NCI-H446 (cell line): ENCODE measurements around the gene CMTM5.
"Not testable (repeated sequence)": the region's sequence is repeated elsewhere in the genome, so short reads cannot be mapped to it uniquely, and the experiment has no call there.

Source experiments
- DNase-seq, 2 experiments: peaks; one replicate each; lab custom pipeline; 2025; lab: John Stamatoyannopoulos, UW

Gene CMTM5

DNA sequence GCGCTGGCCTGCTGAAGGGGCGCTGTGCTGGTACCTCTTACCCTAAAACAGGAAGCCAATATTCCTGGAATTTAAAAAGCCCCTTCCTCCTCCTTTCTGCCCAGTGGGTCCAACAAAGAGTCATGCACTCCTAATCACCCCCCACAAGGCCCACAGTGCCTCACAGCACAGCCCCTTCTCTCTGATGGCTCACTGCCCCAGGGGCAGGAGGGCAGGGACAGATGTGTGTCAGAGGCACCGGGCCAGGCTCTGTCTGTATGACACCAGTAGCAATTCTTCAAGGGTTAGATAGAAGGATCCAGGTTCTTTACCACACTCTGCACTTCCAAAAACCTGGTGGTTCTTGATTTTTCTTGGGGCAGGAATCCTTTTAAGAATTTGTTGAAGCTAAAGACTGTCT lies 22.3 kb downstream of the CMTM5 start:
- no peak for DNase-seq

DNA sequence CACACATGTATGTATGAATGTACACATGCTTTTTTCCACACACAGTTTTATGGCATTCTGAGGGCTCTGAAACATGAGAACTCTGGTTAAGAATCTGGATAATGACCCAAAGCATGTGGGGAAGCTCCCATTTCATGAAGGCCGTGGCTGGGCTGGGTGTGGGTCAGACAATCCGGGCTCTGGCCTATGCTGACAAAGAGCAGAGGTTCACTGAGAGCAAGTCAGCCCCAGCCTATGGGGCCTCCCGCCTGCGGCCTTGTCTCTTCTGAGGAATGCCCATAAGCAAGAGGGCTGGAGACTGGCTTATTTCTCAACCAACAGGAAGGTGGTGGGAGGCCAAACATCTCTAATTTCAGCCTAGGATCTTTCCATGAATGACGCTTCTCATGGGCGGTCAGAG lies 22.7 kb downstream of the CMTM5 start:
- DNase-seq: no peak

DNA sequence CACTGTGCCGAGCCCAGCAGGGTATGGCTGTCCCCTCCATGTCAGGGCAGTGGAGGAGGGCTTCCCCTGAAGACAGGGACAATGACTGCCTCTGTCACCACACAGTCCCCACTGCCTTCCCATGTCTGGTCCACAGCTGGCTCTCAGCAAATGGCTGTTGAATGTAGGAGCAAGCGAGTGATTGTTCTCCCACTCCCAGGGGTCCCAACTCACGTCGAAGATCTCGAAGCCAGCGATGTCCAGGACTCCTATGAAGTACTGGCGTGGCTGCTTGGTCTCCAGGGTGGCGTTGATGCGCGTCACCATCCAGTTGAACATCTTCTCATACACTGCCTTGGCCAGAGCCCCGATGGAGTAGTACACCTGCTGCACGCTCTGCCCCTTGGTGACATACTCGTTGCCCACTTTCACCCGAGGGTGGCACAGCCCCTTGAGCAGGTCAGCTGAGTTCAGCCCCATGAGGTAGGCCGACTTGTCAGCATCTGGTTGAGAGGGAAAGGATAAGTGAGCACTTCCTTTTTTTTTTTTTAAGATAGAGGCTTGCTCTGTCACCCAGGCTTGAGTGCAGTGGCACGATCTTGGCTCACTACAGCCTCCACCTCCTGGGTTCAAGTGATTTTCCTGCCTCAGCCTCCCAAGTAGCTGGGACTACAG lies 23.8 kb downstream of the CMTM5 start:
- DNase-seq: not testable (repeated sequence)

DNA sequence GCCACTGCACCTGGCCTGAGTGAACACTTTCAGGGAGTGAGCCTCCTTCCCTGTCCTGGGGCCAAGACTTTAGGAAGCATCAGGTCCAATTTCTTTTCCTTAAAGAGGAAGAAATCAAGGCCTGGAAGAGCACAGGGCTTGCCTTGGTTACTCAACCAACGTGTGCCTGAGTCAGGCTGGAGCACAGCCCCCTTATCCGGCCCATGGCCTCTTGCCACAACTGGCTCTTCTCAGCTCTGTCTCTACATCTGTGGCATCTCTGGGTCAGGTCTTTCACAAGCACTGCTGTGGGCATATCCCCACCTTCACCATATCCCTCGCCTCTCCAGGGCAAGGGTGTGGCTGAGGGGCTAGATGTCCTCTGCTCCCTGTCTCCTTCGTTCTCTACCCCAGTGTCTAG lies 24.4 kb downstream of the CMTM5 start:
- no peak for DNase-seq

DNA sequence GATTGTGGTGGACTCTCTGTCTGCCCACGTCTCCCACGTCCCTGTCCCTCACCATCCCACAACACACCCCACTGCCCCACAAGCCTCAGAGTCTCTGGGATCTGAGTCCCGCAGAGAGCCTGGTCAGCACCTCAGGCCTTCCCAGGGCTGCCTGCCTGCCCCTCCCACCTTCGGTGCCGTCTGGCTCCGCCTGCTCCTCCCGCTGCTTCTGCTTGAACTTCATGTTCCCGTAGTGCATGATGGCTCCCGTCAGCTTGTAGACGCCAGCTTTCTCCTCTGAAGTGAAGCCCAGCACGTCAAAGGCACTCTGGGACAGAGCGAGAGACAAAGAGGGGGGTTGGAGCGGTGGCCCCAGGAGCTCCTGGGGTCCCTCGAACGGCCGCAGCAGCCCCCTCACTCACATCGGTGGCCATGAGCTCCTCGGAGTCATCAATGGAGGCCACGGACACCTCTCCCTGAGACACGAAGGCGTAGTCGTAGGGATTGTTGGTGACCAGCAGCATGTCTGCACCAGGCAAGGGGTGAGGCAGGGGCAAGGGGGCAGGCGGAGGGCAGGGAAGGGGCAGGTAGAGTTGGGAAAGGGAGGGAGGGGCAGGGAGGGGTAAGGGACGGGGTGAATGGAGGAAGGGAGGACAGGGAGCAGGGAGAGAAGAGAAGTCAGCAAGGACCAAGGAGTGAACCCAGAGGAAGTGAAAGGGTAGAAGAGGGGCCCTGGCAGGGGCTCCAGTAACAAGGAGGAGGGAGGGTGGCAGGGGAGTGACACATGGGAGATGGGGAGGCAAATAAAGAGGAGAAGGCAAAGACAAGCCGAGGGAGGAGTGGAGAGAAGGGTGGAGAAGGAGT lies 25.7 kb downstream of the CMTM5 start:
- no peak for DNase-seq

DNA sequence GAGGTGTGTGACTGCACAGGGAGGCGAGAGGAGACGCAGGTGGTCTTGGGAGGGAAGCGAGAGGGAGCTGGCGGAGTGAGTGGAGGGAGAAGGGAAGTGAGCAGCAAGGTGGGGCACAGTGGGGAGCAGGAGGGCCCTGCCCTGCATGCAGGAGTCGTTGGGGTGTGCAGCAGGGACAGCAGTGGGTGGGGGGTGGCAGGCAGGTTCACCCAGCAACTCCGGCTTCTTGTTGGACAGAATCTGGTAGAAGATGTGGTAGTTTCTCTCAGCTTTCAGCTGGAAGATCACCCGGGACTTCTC lies 26.2 kb downstream of the CMTM5 start:
- DNase-seq: no peak

DNA sequence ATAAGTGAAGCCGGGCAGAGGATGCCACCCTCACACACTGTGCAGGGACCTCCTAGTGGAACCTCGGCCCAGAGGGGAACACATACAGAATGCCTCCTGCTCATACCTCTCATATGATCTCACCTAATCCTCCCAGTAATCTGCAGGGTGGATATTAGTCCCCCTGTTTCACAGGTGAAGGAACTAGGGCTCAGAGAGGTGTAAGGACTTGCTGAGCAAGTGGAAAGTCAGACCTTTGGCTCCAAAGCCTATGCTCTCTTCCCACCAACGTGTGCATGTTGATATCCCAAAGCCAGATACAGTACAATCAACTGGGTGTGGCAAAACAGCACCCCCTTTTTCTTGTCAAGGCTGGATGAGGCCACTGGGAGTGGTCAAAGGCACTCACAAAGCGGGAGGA lies 27.1 kb downstream of the CMTM5 start:
- no peak for DNase-seq

DNA sequence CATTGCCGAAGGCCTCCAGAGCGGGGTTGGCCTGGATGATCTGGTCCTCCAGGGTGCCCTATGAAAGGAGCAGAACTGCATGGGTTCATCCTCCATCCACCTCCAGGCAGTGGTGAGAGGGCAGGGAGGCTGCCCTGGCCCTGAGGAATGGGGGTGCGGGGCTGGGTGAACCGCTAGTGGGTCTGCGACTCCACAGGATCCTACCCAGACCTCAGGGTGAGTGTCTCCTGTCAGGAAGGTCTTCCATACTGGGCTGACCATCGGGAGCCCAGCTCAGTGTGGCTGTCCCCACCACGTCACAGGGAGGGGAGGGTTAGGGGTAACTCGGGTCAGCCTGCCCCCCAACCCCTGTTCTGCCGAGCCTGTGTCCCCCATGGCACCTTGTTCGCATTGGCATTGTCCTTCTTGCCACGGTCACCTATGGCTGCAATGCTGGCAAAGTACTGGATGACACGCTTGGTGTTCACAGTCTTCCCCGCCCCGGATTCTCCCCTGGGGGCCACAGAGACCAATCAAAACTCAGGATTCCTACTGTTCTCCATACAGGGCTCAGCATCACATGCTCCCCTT lies 27.6 kb downstream of the CMTM5 start:
- no peak for DNase-seq

DNA sequence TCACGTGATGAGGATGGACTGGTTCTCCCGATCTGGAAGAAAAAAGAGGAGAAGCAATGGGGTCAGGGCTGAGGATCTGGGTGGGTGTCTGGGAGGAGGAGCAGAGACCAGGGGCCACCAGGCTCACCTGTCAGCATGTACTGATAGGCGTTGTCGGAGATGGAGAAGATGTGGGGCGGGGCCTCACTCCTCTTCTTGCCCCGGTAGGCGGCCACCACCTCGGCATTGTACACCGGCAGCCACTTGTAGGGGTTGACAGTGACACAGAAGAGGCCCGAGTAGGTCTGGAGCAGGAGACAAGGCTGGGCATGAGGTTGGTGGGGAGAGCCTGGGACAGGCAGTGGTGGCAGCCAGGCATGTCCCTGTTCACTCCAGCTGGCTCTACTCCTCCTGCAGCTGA lies 28.2 kb downstream of the CMTM5 start:
- DNase-seq: no peak

DNA sequence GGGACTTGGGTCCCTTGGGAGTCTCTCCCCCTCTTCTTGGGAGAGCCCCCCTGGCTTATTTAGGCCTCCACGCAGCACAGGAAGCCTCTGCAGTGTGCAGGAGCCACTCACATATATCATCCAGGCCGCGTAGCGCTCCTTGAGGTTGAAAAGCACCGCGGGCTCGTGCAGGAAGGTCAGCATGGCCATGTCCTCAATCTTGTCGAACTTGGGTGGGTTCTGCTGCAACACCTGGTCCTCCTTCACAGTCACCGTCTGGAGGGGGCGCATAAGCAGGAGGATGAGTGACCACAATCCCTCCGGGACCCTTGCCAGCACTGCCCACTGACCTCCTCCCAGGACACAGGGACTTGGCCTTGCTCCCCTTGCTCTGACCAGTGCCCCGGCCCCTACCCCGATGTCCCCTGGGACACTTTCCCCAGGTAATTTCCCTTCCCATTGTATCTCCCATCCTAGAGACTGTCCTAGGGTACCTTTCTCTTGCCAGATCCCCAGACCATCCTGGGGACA lies 28.7 kb downstream of the CMTM5 start:
- DNase-seq: no peak

DNA sequence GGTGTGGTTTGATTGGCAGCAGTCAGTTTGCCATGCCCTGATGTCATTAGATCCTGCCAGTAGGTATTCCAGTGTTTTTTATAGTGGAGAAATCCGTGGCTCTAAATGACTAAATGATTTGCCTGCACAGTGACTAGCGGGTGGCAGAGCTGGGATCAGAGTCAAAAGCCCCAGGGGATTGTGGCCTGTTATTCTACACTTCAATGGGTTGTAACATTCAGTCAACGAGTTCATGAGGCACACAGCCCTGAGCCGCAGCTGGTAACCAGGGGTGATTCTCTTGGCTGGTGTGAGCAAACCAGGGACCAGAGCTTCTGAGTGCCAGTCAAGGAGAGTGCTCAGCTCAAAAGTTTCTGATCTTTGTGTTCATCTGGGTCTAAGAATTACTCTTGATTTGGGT lies 29.4 kb downstream of the CMTM5 start:
- no peak for DNase-seq

DNA sequence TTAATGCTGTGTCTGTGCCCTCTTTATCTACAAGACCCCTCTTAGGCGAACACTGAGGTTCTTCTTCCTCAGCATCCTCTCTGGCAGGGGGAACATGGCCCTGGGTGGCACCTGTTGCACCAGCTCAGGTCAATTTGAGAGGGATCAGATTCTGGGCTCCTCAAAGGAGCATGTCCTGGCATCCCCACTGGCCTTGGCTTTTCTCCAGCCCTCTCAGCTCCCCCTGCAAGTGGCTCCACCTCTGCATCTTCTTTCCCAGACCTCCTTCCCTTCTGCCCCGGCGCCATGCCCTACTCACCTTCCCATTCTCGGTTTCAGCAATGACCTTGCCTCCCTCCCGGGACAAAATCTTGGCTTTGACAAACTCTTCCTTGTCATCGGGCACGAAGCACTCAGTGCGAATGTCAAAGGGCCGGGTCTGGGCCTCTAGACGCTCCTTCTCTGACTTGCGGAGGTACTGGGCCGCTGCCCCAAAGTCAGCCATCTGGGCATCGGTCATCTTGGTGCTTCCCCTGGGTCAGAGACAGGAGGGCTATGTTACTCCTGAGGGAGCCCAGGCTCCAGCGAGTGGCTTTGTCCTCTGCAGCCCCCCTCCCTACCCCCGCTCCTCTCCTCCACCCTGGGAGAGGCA lies 30.0 kb downstream of the CMTM5 start:
- DNase-seq: no peak

DNA sequence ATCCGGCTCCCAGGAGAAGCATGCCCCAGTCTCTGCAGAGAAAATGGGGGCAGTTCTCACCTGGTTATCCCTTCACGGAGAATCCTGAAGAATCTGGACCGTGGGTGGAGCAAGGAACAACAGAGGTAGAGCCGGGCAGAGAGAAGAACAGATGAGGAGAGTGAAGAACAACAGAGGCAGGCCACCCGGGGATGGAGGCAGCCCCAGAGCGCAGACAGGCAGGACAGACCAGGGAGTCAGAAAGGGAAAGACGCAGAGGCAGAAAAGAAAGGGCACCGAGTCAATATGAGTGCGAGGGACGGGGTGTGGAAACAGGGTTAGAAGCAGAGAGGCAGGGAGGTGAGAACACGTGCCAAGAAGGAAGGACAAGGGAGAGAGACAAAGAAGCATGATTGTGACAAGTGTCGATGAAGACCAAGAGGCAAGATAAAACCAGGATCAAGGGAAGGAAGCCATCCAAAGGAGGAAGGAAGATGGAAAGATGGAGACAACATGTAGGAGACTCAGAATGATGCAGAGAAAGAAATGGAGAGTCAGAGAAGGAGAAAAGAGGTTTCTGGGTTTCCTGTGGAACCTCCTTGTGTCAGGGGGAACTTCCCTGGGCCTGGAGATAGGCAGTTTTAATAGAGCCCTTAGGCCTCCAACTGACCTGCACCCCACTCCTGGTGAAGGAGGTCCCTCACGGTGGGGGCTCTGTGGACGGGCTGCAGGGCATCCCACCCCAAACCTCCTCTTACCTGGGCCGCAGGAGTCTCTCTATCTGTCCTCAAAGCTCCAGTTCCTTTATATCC lies 30.9 kb downstream of the CMTM5 start, which contains the start of gene MYH6:
TSS of gene MYH6 (minus strand) at position 758 of the 791 bp plus-strand sequence. CDS start 1,050 bp downstream, outside the sequence.
- no peak for DNase-seq

DNA sequence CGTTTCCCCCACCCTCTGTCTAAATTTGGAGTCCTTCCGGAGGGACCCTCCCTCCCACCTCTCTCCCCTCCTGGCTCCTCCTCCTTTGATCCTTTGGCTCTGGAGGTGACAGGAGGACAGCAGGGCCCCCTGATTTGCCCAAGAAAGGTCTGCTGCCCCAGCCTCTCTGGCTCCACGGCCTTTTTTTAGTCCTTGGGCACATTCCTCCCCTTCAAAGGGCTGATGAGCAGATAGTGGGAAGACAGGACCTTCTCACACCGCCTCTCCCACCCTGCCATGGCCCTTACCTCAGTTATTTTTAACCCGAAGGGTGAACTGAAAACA lies 31.4 kb downstream of the CMTM5 start:
- no peak for DNase-seq

DNA sequence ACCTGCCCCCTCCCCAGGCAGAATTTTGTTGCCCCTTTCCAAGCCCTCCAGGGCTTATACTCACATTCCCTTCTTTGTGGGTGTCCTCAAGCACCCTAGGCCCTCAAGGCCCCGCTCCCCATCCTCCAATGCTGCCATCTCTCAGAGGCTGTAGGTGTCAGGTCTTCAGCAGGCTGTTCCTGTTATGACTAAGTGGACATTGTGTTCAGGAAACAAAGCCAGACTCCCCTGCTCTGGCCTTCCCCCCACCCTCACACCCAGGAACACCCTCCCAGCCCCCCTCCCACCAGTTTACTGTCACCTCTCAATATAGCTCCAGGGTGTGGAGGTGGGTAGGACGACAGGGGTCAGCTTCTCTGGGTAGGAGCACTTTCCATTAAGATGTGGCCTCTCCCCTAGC lies 32.6 kb downstream of the CMTM5 start:
- no peak for DNase-seq

DNA sequence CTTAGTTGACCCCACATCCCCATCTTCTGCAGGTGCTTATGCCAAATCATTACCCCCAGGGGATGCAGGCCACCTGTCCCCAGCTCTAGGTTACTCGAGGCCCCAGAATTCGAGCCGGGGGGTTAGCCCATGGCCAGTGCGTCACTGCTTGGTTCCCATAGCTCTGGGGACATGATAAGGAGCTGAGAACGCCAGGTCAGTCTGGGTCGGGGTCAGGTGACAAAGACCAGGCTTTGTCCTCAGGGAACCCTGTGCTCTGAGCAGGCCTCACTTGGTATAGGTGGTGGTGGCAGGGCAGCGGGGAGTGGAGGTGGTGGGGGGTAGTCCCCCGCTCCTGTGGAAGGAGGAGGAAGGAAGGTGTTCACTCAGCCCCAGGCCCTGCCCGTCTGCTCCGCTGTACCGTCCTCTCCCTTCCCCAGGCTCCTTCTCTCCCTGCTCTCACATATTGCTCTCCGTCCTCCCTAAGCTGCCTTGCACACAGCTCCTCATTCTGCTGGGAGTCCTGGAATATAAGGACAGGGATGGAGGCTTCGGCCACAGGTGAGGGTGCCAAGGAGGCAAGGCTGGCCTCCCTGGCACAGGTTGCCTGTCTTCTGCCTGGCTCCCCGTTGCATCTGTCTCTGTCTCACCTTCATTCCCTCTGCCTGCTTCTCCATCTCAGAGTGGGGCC lies 33.3 kb downstream of the CMTM5 start:
- DNase-seq: no peak

DNA sequence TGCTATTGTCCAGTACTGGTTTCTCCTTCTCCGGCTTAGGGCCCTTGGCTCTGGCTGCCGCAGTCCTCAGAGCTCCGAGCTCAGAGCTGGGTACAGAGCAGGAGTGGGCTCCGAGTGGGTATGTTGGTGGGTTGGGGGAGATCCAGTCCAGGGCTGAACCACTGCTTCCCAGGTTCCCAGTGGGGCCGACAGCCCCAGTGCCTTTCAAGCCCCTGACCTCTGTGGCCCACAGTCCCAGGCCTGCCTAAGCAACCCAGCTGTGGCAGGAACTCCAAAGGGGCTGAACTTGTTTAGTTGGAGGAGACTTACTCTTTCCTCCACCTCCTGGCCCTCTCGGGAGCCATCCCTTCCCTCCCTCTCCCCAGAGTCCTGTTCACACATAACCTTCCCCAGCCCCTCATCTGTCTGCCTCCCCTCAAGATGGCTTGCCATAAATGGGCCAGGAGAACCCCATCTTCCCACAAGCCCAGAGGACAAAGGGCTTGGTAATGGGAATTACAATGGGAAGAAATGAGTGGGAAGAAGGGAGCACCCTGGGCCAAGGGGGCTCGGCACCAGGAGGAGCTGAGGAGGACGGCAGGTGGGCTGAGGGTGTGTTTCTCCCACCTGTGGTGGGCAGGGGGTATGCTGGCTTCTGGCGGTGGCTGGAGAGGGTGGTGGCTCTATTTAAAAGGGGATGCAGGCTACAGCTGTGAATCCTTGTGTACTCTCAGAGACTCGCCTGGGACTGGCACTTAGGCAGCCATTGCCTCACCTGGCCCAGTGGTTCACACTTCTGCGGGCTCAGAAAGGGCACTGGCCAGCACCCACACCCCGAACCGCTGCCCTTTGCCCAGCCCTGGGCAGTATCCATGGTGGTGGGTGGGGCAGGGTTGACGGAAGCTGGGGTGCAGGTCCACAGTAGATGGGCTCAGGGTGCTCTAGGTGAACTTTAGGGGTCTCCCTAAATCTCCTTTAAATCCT lies 35.0 kb downstream of the CMTM5 start:
- no peak for DNase-seq

DNA sequence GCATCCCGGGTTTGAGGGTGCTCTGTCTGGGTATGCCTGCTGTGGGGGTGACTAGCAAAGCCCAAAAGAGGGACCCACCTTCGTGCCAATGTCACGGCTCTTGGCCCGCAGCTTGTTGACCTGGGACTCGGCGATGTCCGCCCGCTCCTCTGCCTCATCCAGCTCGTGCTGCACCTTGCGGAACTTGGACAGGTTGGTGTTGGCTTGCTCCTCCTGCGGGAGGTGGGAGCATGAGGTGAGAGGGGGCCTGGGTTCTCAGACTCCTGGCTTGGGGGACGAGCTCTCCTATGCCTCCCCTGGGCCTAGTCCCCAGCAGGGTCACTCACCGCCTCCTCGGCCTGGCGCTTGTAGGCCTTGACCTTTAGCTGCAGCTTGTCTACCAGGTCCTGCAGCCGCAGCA lies 36.8 kb downstream of the CMTM5 start:
- no peak for DNase-seq

DNA sequence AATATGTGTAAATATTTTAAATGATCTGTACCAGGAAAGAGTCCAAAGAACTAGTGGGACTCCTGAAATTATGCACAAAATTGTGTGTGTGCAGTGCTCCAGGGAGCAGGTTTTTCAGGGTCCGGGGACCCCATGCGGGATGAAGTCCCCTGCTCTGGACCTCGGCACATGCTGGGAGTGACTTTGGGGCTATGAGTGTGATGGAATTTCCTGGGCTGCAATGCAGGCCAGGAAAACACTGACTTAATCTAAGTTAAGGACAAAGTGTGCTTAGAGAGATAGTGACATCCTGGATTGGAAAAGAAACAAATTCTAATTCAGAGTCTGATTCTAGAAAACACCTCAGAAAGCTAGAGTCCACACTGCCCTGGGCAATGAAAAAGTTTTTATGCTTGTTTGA lies 37.4 kb downstream of the CMTM5 start:
- DNase-seq: no peak
